Measurements from ENCODE around the gene MEAK7.
"Not testable (repeated sequence)": the region's sequence is repeated elsewhere in the genome, so short reads cannot be mapped to it uniquely, and the experiment has no call there.

The MEAK7 gene

DNA sequence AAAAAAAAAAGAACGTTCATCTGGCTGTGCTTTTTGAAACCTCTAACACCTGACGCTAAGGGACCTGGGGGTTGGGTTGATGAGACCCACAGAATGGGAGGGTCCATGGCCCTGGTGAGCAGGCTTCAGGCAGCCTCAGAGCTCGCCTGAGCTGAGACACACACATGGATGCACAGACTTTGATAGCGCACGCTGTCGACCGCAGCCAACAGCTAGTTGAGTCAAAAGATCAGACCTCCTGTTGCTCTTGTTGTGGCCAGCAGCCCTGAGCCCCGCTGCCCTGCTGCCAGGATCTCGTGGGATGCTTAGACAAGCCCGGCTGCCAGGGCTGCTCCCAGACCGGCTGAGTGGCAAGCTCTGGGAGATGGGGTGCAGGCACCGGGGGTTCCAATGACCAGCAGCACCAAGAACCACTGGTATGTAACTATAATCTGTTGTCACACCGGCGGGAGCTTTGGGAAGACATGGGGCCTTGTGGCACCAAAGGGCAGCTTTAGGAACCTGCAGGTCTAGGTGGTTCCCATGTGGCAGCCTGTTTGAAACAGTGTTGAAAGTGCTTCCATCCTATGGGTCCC lies 20.0 kb upstream of the MEAK7 start:
- ATAC-seq: peak; percentile 29
- DNase-seq (ENCODE audit: low spot score in 2 of 2): no peak
- Mint-ChIP-seq H3K36me3 (peaks cover 3% of the 10 kb centered on the region), H3K4me3 (no peak overlapping the region), H3K27ac (no peak overlapping the region), H3K9me3 (peaks cover 5% of the 10 kb centered on the region), H3K4me1 (peaks cover 25% of the 10 kb centered on the region)

DNA sequence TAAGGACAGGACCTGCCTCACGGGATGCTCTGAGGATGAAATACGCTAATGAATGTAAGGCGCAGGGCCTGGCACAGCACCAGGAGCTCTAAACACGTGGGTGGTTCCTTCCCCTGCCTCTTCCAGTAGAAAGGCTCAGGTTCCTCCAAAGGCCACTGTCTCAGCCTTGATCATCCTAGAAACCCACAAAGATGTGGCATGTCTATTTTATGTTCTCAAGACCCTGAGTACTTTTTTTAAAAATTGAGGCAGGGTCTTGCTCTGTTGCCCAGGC lies 17.0 kb upstream of the MEAK7 start:
- Mint-ChIP-seq H3K36me3 (peaks cover 9% of the 10 kb centered on the region), H3K9me3 (no peaks in the 10 kb centered on the region), H3K4me3 (no peak overlapping the region), H3K27ac (no peak overlapping the region), H3K4me1 (peaks cover 34% of the 10 kb centered on the region)
- no peak for DNase-seq (ENCODE audit: low spot score in 2 of 2)
- no peak for ATAC-seq

DNA sequence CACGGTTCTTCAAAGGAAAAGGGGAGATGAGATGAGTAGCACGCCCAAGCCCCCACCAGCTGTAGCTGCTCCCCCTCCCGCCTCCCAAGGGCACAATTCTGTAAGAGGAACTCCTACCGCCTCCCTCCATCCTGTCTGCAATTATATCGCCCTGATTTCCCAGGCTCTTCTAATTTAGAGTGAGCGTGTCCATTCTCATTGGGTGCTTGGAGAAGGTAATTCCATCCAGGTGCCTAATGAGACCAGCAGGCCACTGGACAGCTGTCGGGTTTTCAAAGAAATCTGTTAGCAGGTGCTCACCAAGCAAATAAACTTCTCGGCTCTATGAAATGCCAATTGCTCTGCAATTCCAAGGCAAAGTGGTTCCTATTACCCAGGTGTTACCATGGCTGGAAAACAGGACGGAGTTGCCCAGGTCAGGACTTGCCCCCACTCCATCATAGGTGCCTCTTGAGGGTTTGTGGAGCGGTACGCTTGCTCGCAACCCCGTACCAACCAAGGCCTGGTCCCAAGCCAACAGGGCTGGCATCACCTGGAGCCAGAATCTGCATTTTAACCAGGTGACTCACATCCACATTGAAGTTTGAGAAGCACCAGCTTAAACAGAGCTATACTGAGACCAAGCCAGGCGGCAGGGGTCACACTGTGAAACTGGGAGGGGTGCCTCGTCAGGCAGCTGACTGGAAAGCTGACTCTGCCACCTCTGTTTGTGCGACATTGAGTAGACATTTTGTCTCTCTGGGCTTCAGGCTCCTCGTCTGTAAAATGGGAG lies 16.5 kb upstream of the MEAK7 start:
- Mint-ChIP-seq H3K4me3 (no peak overlapping the region), H3K9me3 (no peaks in the 10 kb centered on the region), H3K27ac (no peak overlapping the region), H3K4me1 (peaks cover 36% of the 10 kb centered on the region), H3K36me3 (peaks cover 10% of the 10 kb centered on the region)
- DNase-seq (ENCODE audit: low spot score in 2 of 2) (no peak), ATAC-seq (no peak)

DNA sequence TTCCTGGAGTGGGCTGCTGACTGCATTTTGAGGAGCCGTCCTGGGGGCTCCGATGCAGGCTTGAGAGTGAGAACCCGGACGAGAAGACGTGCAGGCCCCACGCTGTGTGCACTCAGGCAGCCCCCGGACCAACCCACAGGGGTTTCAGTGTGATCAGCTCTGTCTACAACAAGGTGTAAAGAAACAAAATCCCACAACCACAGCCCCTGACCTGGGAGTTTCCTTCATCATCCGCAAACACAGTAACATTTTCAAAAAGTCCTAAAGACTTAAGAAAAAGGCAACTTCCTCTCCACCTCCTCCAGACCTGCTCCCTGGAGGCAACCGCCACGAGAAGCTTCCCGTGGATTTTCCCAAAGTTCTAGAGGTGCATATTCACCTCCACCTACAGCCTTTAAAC lies 15.4 kb upstream of the MEAK7 start:
- ATAC-seq (no peak), DNase-seq (ENCODE audit: low spot score in 2 of 2) (no peak)
- peaks cover 39% of the 10 kb centered on the region for H3K4me1 Mint-ChIP-seq
- peak overlapping the region; percentile 49 for H3K27ac Mint-ChIP-seq
- H3K9me3 Mint-ChIP-seq: no peaks in the 10 kb centered on the region
- peak overlapping the region; percentile 42 for H3K4me3 Mint-ChIP-seq
- H3K36me3 Mint-ChIP-seq: peaks cover 10% of the 10 kb centered on the region

DNA sequence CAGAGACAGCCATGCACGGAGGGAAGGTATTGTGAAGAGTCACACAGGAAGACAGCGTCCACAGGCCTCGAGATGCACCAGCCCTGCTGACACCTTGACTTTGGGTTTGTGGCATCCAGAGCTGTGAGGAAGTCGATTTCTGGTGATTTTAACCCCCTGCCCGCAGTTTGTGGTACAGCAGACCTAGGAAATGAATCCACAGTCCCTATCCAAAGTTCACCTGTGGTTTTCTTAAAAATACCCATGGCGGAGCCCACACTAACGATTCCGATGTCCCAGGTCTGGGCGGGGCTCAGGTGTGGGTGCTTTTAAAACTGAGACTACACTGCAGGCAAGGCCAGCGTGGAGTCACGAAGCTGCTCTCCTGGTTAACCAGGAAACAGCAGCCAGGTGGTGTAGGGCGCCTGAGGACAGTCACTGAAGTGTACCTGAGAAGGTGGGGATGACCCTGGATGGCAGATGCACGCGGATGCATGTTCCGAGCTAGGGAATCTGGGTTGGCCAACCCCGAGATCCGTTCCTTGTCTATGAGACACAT lies 14.4 kb upstream of the MEAK7 start:
- ATAC-seq (peak; percentile 69), DNase-seq (ENCODE audit: low spot score in 2 of 2) (peak; percentile 23 to 77)
- H3K36me3 Mint-ChIP-seq: peaks cover 18% of the 10 kb centered on the region
- peaks cover 49% of the 10 kb centered on the region for H3K4me1 Mint-ChIP-seq
- H3K4me3 Mint-ChIP-seq: peak overlapping the region; percentile 42
- H3K27ac Mint-ChIP-seq: peak overlapping the region; percentile 49
- H3K9me3 Mint-ChIP-seq: no peaks in the 10 kb centered on the region

DNA sequence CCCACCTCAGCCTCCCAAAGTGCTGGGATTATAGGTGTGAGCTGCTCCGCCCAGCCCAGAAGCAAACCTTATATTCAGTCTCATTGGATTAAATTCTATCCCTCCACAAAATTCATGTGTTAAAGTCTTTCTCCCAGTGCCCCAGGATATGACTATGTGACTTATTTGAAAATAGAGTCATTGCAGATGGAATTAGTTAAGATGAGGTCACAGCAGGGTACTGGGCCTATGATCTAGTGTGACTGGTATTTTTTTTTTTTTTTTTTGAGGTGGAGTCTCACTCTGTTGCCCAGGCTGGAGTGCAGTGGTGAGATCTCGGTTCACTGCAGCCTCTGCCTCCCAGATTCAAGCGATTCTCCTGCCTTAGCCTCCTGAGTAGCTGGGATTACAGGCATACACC lies 13.8 kb upstream of the MEAK7 start:
- Mint-ChIP-seq H3K4me1 (peaks cover 55% of the 10 kb centered on the region), H3K4me3 (peak overlapping the region; percentile 42), H3K36me3 (peaks cover 18% of the 10 kb centered on the region), H3K27ac (peak overlapping the region; percentile 49)
- not testable (repeated sequence) for H3K9me3 Mint-ChIP-seq; ATAC-seq; DNase-seq (ENCODE audit: low spot score in 2 of 2)

DNA sequence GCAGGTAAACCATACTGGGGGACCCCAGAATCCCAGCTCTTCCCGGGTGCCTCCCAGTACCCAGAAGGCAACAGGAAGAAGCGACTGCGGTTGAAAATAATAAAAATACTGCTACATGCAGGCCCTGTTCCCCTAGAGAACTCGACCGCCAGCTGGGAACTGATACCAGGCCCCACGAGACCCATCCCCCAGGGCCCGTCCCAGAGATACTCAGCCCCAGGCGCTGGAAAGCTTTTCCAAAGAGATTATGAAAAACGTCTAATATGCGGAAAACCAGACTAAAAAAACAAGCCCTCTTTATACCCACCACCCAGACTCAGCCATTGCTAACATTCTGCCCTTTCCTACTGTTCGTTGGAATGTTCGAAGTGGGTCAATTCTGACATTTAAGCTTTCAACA lies 12.9 kb upstream of the MEAK7 start:
- H3K36me3 Mint-ChIP-seq: peaks cover 18% of the 10 kb centered on the region
- no peak overlapping the region for H3K27ac Mint-ChIP-seq
- DNase-seq (ENCODE audit: low spot score in 2 of 2) (no peak), ATAC-seq (no peak)
- H3K4me1 Mint-ChIP-seq: peaks cover 61% of the 10 kb centered on the region
- H3K9me3 Mint-ChIP-seq: no peaks in the 10 kb centered on the region
- no peak overlapping the region for H3K4me3 Mint-ChIP-seq

DNA sequence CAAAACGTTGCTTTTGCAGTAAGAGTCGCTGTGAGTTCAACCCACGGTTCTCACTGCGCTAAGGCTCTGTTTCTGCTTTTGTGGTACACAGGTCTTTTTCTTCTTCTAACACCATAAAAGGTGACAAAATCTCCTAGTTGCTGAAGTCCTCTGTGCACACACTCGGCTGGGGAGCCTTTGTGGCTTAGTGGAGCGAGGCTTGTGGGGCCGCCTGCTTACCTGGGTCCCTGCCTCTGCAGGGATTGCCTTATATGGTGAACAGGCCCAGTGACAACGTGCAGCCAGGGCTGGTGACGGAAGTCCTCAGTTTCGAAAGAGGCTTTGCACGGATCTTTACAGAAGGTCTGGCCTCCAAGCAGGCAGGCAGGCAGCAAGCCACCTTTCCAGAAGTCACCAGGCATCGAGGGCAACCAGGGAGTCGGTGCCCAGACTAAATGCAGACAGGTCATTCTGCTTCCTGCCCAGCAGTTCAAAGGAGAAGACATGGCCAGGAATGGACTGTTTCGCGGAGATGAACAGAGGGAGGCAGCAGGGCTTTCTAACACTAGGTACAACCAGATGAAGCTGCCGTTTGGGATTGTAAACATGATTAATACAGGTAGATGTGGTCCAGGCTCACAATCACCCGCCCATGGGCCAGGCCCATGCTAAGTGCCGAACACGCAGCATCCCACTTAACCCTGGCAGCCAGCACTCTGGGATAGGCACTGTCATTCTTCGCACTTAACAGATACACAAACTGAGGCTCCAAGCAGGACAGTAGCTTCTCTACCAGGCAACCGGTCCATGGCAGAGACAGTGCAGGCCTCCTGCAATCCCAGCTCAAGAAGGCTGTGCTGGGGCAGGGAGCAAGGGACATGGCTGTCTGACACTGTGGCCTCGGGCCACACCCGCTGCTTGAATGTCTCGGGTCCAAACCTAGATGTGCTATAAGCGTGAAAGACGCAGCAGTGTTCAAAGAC lies 10.7 kb upstream of the MEAK7 start:
- Mint-ChIP-seq H3K9me3 (no peaks in the 10 kb centered on the region), H3K36me3 (peaks cover 23% of the 10 kb centered on the region), H3K4me3 (peak overlapping the region; percentile 66), H3K27ac (peak overlapping the region; percentile 93), H3K4me1 (peaks cover 63% of the 10 kb centered on the region)
- ATAC-seq (peak; percentile 89), DNase-seq (ENCODE audit: low spot score in 2 of 2) (peak; percentile 57 to 85)

DNA sequence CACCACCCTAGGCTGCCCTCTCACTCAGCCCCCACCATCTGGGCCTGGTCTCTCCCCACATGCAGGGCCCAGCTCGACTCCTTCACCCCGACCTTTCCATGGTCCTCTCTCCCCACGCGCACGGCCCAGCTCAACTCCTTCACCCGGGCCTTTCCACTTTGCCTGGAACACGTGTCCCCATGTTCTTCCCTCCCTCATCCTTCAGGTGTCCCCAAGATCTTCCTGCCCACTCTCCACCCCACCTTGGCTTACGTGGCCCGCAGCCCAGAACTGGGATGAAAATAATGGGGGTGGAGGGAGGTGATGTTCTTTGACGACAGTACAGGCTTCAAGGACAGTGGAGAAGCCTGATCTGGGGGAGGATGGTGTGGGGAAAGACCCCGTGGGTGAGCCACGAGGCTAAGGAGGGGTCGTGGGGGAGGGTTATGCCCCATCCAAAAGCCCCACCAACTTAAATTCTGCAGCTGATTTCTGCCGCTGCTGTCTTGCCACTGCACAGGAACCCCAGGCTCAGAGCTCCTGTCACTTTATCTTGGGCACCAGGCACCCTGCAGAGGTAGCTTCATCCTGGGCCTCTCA lies 9.9 kb upstream of the MEAK7 start:
- no peak for DNase-seq (ENCODE audit: low spot score in 2 of 2)
- H3K4me3 Mint-ChIP-seq: peak overlapping the region; percentile 66

DNA sequence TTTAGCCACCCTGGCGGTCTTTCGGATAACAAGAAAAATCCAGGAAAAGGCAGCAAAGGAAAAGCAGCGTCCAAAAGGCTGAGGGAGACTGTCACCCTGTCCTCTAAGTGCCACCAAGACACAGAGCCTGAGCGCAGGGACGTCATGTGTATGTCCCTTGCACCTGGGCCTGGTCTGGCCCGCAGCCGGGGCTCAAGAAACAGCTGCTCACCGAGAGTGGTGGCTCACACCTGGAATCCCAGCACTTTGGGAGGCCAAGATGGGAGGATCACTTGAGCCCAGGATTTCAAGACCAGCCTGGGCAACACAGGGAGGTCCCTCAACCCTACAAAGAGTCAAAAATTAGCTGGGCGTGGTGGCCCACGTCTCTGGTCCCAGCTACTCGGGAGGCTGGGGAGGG lies 9.2 kb upstream of the MEAK7 start:
- Mint-ChIP-seq H3K27ac (peak overlapping the region; percentile 93), H3K9me3 (no peaks in the 10 kb centered on the region)

More for the DNA sequence above, 9.9 kb upstream of the MEAK7 start:
- peak overlapping the region; percentile 93 for H3K27ac Mint-ChIP-seq
- H3K4me1 Mint-ChIP-seq: peaks cover 55% of the 10 kb centered on the region
- H3K9me3 Mint-ChIP-seq: no peaks in the 10 kb centered on the region
- H3K36me3 Mint-ChIP-seq: peaks cover 20% of the 10 kb centered on the region
- no peak for ATAC-seq

DNA sequence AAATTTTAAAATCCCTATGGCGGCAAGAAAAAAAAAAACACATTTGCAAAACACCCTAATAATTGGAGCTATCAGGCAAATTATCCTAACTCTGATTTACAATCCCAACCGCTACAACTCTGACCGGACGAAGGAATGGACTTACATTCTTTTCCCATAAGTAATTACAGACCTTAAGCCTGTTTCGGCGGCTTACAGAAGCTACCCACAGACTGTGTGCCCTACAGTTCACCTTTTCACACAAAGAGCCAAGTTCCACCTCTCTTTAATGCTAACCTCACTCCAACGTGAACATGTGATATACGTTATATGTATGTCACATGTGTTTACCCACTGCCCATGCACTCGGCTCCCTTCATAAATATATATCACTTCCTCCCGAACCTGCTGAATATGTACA lies 8.7 kb upstream of the MEAK7 start:
- H3K36me3 Mint-ChIP-seq: peaks cover 18% of the 10 kb centered on the region

More for the DNA sequence above, 9.2 kb upstream of the MEAK7 start:
- Mint-ChIP-seq H3K36me3 (peaks cover 18% of the 10 kb centered on the region), H3K4me3 (peak overlapping the region; percentile 66), H3K4me1 (peaks cover 48% of the 10 kb centered on the region)
- no peak for DNase-seq (ENCODE audit: low spot score in 2 of 2)
- ATAC-seq: no peak

DNA sequence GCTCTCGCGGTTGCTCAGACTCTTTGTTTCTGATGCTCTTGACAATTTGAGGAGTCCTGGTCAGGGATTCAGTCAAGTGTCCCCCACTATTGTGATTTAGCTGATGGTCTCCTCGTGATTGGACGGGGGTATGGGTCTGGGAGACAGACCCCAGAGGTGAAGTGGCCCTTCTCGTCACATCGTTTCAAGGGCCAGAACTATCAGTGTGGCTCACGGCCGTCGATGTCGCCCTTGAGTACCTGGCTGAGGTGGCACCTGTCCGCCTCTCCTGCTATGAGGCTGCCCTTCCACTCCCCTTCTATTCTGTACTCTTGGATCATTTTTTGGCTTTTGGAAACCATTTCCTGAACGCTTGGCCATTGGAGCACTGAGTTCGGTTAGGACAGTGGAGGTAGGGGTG lies 7.4 kb upstream of the MEAK7 start:
- Mint-ChIP-seq H3K4me1 (peaks cover 52% of the 10 kb centered on the region), H3K4me3 (no peak overlapping the region), H3K9me3 (no peaks in the 10 kb centered on the region), H3K36me3 (peaks cover 25% of the 10 kb centered on the region), H3K27ac (peak overlapping the region; percentile 26)
- ATAC-seq (no peak), DNase-seq (ENCODE audit: low spot score in 2 of 2) (no peak)

More for the DNA sequence above, 8.7 kb upstream of the MEAK7 start:
- DNase-seq (ENCODE audit: low spot score in 2 of 2) (no peak), ATAC-seq (no peak)
- H3K9me3 Mint-ChIP-seq: no peaks in the 10 kb centered on the region
- H3K27ac Mint-ChIP-seq: peak overlapping the region; percentile 93
- peaks cover 45% of the 10 kb centered on the region for H3K4me1 Mint-ChIP-seq
- no peak overlapping the region for H3K4me3 Mint-ChIP-seq

DNA sequence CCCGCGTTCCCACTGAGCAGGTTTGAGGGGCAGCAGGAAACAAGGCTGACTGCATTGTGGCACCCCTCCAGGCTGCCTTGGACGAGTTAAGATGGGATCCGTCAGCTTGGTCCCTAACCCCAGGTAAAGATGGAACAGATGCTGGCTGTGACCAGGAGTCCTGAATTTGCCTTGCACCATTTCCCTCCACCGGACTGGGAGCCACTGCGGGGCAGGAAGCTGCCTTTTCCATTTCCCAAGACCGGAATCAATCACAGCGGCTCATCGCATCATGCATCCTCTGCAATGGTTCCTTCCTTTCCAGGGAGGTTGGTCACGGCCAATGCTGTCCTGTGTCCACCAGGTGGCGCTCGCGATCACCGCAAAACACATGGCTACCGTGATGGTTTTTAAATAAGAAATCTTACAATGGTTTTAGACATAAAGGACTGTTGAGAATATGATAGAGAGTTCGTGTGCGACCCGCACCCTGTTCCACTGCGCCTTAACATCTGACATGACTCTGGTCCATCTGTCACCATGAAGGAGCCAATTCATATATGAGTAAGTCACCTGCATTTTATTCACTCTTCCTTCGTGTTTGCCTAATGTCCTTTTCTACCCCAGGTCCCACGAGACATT lies 6.8 kb upstream of the MEAK7 start:
- H3K27ac Mint-ChIP-seq: peak overlapping the region; percentile 26
- peak; percentile 80 to 92 for DNase-seq (ENCODE audit: low spot score in 2 of 2)
- H3K4me3 Mint-ChIP-seq: no peak overlapping the region
- peaks cover 24% of the 10 kb centered on the region for H3K36me3 Mint-ChIP-seq
- peak; percentile 29 for ATAC-seq
- H3K9me3 Mint-ChIP-seq: no peaks in the 10 kb centered on the region
- H3K4me1 Mint-ChIP-seq: peaks cover 49% of the 10 kb centered on the region

DNA sequence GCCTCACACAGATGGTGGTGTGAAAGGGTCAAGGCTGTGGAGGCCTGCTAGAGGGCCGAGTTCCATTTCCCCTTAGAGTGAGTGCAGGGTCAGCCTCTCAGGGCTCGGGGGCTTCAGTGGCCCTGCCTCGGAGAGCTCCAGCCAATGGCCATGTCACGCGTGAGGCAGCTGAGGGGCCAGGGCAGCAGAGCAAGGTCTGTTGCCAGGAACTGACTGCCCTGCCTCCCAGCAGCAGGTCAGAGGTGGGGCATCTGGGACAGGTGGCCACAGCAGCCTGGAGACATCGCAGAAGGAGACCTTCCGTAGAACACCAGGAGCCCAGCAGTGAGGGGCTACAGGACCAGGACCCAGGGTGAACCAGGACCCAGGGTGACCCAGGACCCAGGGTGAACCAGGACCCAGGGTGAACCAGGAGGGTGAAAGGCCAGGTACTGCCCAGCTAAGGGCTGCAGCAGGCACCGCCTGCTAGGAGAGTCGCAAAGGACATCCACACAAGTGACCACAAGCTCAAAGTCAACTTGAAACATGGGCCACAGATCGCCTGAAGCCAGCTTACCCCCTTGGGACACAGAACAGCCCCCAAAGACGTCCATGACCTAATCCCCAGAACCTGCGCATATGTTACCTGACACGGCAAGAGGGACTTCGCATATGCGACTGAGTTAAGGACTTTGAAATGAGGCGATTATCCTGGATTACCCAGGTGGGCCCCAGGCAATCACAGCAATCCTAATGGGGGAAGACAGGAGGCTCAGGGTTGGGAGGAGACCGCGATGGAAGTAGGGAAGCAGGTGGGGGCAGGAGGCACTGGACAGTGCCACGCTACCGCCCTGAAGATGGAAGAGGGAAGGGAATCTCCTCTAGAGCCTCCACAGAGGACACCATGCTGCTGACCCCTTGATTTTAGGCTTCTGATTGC lies 4.8 kb upstream of the MEAK7 start:
- DNase-seq (ENCODE audit: low spot score in 2 of 2) (no peak), ATAC-seq (no peak)
- Mint-ChIP-seq H3K4me1 (peaks cover 54% of the 10 kb centered on the region), H3K9me3 (no peaks in the 10 kb centered on the region), H3K36me3 (peaks cover 30% of the 10 kb centered on the region), H3K27ac (no peak overlapping the region), H3K4me3 (no peak overlapping the region)
